Measurements from ENCODE around the gene MARVELD1. TPM values are rescaled to one million over a fixed set of nuclear protein-coding genes. Genes with fewer than 3 reads are reported as not detected.
A peak's percentile ranks its signal among the peaks of the same experiment; 100 is the strongest.

The MARVELD1 gene
- total RNA-seq, 1 donor from 2014 or later = 75.4 TPM

GRCh38 chr10:97736403-97736901 lies 22.9 kb downstream of the MARVELD1 start:
- DNase-seq (ENCODE audit: low spot score in 2 of 2, unreplicated experiment in 2 of 2) = no peak
- Mint-ChIP-seq H3K4me3 (peak overlapping the region; percentile 97), H3K9me3 (no peaks in the 10 kb centered on the region), H3K27me3 (ENCODE audit: low read depth) (peaks cover 11% of the 10 kb centered on the region), H3K27ac (peak overlapping the region; percentile 98), H3K36me3 (peaks cover 10% of the 10 kb centered on the region), H3K4me1 (peaks cover 15% of the 10 kb centered on the region)
- TF ChIP-seq, protein P1, sequence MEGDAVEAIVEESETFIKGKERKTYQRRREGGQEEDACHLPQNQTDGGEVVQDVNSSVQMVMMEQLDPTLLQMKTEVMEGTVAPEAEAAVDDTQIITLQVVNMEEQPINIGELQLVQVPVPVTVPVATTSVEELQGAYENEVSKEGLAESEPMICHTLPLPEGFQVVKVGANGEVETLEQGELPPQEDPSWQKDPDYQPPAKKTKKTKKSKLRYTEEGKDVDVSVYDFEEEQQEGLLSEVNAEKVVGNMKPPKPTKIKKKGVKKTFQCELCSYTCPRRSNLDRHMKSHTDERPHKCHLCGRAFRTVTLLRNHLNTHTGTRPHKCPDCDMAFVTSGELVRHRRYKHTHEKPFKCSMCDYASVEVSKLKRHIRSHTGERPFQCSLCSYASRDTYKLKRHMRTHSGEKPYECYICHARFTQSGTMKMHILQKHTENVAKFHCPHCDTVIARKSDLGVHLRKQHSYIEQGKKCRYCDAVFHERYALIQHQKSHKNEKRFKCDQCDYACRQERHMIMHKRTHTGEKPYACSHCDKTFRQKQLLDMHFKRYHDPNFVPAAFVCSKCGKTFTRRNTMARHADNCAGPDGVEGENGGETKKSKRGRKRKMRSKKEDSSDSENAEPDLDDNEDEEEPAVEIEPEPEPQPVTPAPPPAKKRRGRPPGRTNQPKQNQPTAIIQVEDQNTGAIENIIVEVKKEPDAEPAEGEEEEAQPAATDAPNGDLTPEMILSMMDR (IDR thresholded peaks at IDR 0.05; ENCODE audit: unreplicated experiment) = no peak

DNA sequence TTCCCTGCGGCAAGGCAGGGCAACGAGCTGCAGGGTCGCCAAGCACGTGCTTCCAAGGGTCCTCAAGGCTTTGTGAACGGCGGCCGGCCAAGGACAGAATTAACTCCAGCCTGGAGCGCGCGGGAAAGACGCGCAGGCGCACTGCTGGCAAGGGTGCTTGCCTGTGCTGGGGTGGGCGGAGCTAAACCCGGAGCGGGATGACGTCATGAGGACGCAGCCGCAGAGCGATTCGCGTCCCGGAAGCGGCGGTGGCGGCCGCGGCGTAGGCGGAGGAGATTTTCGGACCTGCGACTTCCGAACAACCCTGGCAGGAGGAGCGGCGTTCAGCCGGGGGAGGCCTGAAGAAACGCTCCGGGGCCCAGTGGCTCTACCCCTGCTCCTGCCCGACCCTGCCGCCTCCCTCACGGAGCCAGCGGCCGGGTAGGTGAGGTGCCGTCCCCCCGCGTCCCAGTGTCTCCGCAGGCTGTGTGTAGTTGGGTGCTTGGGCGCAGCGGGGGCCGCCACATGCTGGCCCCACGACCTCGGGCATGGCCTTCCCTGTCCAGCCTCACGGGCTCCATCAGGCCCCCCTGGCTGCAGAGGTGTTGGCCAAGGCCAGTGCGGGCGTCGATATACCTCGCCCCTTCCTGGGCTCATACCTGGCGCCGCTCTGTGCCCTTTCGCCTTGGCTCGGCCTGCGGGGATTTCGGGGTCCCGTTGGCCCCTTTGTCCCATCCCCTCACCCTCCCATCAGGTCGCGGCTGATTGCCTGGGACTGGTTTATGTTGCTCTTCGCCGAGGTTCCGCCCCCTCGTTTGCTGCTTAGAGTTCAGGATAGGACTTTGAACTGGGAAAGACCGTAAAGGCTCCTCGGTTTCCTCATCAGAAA lies 23.6 kb downstream of the MARVELD1 start, which contains the start of gene ZFYVE27:
ZFYVE27 (plus strand) TSS at position 227 of the 868 bp plus-strand sequence. CDS start 1,350 bp downstream, outside the sequence.
- Mint-ChIP-seq H3K27me3 (ENCODE audit: low read depth) (peaks cover 11% of the 10 kb centered on the region), H3K36me3 (peaks cover 10% of the 10 kb centered on the region), H3K27ac (peak within 1 kb of the TSS; percentile 98), H3K4me3 (peak within 1 kb of the TSS; percentile 97), H3K4me1 (peaks cover 15% of the 10 kb centered on the region), H3K9me3 (no peaks in the 10 kb centered on the region)
- peak; percentile 95 to 99 for DNase-seq (ENCODE audit: low spot score in 2 of 2, unreplicated experiment in 2 of 2)
- TF ChIP-seq, protein P1 (IDR thresholded peaks at IDR 0.05; ENCODE audit: unreplicated experiment) = no peak

GRCh38 chr10:97737770-97738265 lies 24.3 kb downstream of the MARVELD1 start:
- H3K27ac Mint-ChIP-seq = peak overlapping the region; percentile 90
- no peak for DNase-seq (ENCODE audit: low spot score in 2 of 2, unreplicated experiment in 2 of 2)
- peaks cover 11% of the 10 kb centered on the region for H3K27me3 Mint-ChIP-seq (ENCODE audit: low read depth)
- no peaks in the 10 kb centered on the region for H3K9me3 Mint-ChIP-seq
- peak overlapping the region; percentile 97 for H3K4me3 Mint-ChIP-seq
- H3K4me1 Mint-ChIP-seq = peaks cover 15% of the 10 kb centered on the region
- peaks cover 10% of the 10 kb centered on the region for H3K36me3 Mint-ChIP-seq
- TF ChIP-seq, protein P1 (IDR thresholded peaks at IDR 0.05; ENCODE audit: unreplicated experiment) = no peak

DNA sequence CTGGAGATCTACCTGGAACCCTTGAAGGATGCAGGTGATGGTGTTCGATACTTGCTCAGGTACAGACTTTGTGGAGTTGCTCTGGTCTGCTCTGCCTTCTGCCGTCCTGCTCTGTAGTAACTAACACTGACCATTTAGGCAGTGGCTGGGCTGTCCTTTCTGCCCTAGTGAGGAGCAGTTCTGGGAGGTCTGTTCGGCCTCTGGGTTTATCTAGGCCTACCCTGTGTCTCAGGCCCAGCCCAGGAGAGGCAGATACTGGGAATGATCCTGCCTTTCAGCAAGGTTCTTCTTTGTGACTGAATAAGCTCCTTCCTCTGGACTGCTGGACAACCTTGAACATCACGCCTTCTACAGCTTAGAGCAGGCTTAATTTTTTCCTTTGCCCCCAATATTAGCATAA lies 25.1 kb downstream of the MARVELD1 start:
- peaks cover 15% of the 10 kb centered on the region for H3K4me1 Mint-ChIP-seq
- peak overlapping the region; percentile 97 for H3K4me3 Mint-ChIP-seq
- no peak for DNase-seq (ENCODE audit: low spot score in 2 of 2, unreplicated experiment in 2 of 2)
- peaks cover 10% of the 10 kb centered on the region for H3K36me3 Mint-ChIP-seq
- no peaks in the 10 kb centered on the region for H3K9me3 Mint-ChIP-seq
- TF ChIP-seq, protein P1 (IDR thresholded peaks at IDR 0.05; ENCODE audit: unreplicated experiment) = no peak
- no peak overlapping the region for H3K27ac Mint-ChIP-seq
- H3K27me3 Mint-ChIP-seq (ENCODE audit: low read depth) = peaks cover 11% of the 10 kb centered on the region

DNA sequence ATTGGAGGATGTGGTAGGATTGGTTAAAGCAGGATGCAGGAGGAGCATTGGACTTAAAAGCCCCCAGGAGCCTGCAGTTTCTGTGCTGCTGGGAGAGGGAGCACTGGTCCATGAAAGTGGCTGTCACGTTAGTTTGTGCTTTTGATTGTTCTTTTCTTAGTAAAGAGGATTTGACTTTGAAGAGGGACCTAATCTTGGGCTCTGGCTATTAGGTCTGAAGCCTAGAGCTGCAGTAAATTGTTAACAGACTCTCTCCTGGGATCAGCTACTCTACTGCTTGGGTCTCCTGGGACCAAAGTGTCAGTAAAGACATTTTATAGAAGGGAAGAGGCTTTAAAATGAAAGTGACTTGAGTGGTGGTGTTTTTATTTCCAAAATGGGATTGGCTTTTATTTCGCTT lies 27.1 kb downstream of the MARVELD1 start:
- Mint-ChIP-seq H3K36me3 (peaks cover 22% of the 10 kb centered on the region), H3K27me3 (ENCODE audit: low read depth) (peaks cover 6% of the 10 kb centered on the region), H3K4me1 (peaks cover 15% of the 10 kb centered on the region), H3K27ac (no peak overlapping the region), H3K9me3 (no peaks in the 10 kb centered on the region), H3K4me3 (no peak overlapping the region)
- TF ChIP-seq, protein P1 (IDR thresholded peaks at IDR 0.05; ENCODE audit: unreplicated experiment) = no peak
- DNase-seq (ENCODE audit: low spot score in 2 of 2, unreplicated experiment in 2 of 2) = no peak
